ENCODE results near the gene POU2AF2.

POU2AF2 gene

GRCh38 chr11:111206472-111206871, 39.1 kb upstream of the POU2AF2 start:
- no peak overlapping the region for H3K27ac ChIP-seq (ENCODE audit: extremely low read depth, low read depth, low read length)

GRCh38 chr11:111207213-111207612, 38.3 kb upstream of the POU2AF2 start:
- Histone ChIP-seq H3K4me1 (ENCODE audit: control insufficient read depth, insufficient read depth, low read length) (no peaks in the 10 kb centered on the region), H3K36me3 (ENCODE audit: control insufficient read depth in 2 of 2, insufficient read depth in 1 of 2, low read length in 2 of 2) (no peaks in the 10 kb centered on the region), H3K9me3 (ENCODE audit: control insufficient read depth, insufficient read depth, low read depth, low read length) (no peaks in the 10 kb centered on the region), H3K4me3 (ENCODE audit: low read depth, low read length) (no peak overlapping the region), H3K27ac (ENCODE audit: extremely low read depth, low read depth, low read length) (no peak overlapping the region)
- CTCF ChIA-PET: no interaction called here
- POLR2A ChIA-PET: no interaction called here
- no peak for TF ChIP-seq GFI1B (tag by site-specific recombination; IDR thresholded peaks at IDR 0.05)
- no peak for TF ChIP-seq ZNF350 (tag by site-specific recombination; IDR thresholded peaks at IDR 0.05)
- TF ChIP-seq ZSCAN23 (tag by site-specific recombination; IDR thresholded peaks at IDR 0.05): no peak
- TF ChIP-seq ZNF473 (tag by site-specific recombination; IDR thresholded peaks at IDR 0.05): no peak
- TF ChIP-seq KLF10 (tag by site-specific recombination; IDR thresholded peaks at IDR 0.05): no peak
- no peak for TF ChIP-seq ZNF513 (tag by site-specific recombination; IDR thresholded peaks at IDR 0.05)
- TF ChIP-seq ZBTB49 (tag by site-specific recombination; IDR thresholded peaks at IDR 0.05; ENCODE audit: low read depth): no peak

More at GRCh38 chr11:111206472-111206871, 39.1 kb upstream of the POU2AF2 start:
- TF ChIP-seq ZNF510 (tag by site-specific recombination; IDR thresholded peaks at IDR 0.05; ENCODE audit: insufficient replicate concordance) (no peak), YY1 (tag by site-specific recombination; IDR thresholded peaks at IDR 0.05) (no peak), ZNF677 (tag by site-specific recombination; IDR thresholded peaks at IDR 0.05) (no peak), PRDM2 (tag by site-specific recombination; IDR thresholded peaks at IDR 0.05; ENCODE audit: borderline replicate concordance) (no peak), IKZF3 (tag by site-specific recombination; IDR thresholded peaks at IDR 0.05) (no peak), ZSCAN4 (tag by site-specific recombination; IDR thresholded peaks at IDR 0.05) (no peak), ZNF132 (tag by site-specific recombination; IDR thresholded peaks at IDR 0.05; ENCODE audit: borderline replicate concordance) (no peak), ZSCAN23 (tag by site-specific recombination; IDR thresholded peaks at IDR 0.05) (no peak), ZNF792 (tag by site-specific recombination; IDR thresholded peaks at IDR 0.05) (no peak), ZNF133 (tag by site-specific recombination; IDR thresholded peaks at IDR 0.05) (no peak), ZNF398 (tag by site-specific recombination; IDR thresholded peaks at IDR 0.05) (no peak)
- no peaks in the 10 kb centered on the region for H3K9me3 ChIP-seq (ENCODE audit: control insufficient read depth, insufficient read depth, low read depth, low read length)
- ChIA-PET CTCF (no interaction called here), POLR2A (no interaction called here)
- no peaks in the 10 kb centered on the region for H3K36me3 ChIP-seq (ENCODE audit: control insufficient read depth in 2 of 2, insufficient read depth in 1 of 2, low read length in 2 of 2)
- H3K4me1 ChIP-seq (ENCODE audit: control insufficient read depth, insufficient read depth, low read length): no peaks in the 10 kb centered on the region
- H3K4me3 ChIP-seq (ENCODE audit: low read depth, low read length): no peak overlapping the region

All from HEK293 (cell line).